HepG2 (cell line): ENCODE results near the gene SLC23A3. TPM values are rescaled to one million over a fixed set of nuclear protein-coding genes. Genes with fewer than 3 reads are reported as not detected.

Source experiments
- ATF3 ChIP-seq: sonication (generic); formaldehyde crosslinking; IDR thresholded peaks from 2 replicates; pipeline ENCODE4 v1.4.0; 2020; ENCODE audit warnings: missing genetic modification reagents
- EED ChIP-seq: sonication (generic); formaldehyde crosslinking; IDR thresholded peaks from 2 replicates; pipeline ENCODE4 v1.5.0; 2020; ENCODE audit warnings: mild to moderate bottlenecking, missing genetic modification reagents
- FOXK2 ChIP-seq: fragments of 450-650 bp; IDR thresholded peaks from 2 replicates; pipeline ENCODE4 v1.6.1; 2016
- MXD4 ChIP-seq: IDR thresholded peaks from 2 replicates; pipeline ENCODE4 v1.6.1; 2016; ENCODE audit warnings: mild to moderate bottlenecking, missing biosample characterization, missing genetic modification reagents
- PPARG ChIP-seq: conservative IDR thresholded peaks from 2 replicates; pipeline ENCODE4 v1.6.1; 2016; ENCODE audit warnings: missing biosample characterization, missing genetic modification reagents
- PREB ChIP-seq: sonication (generic); formaldehyde crosslinking; IDR thresholded peaks from 2 replicates; pipeline ENCODE4 v1.4.0; 2020; ENCODE audit warnings: missing genetic modification reagents
- RXRA ChIP-seq: sonication (generic); formaldehyde crosslinking; IDR thresholded peaks from 2 replicates; pipeline ENCODE4 v1.5.1; 2020; ENCODE audit warnings: missing genetic modification reagents
- SALL1 ChIP-seq: sonication (generic); formaldehyde crosslinking; IDR thresholded peaks from 2 replicates; pipeline ENCODE4 v1.8.0; 2022; ENCODE audit warnings: mild to moderate bottlenecking, missing genetic modification reagents
- TBP ChIP-seq: sonication (generic); formaldehyde crosslinking; IDR thresholded peaks from 2 replicates; pipeline ENCODE4 v1.5.0; 2020; ENCODE audit warnings: missing genetic modification reagents
- U2AF2 ChIP-seq: fragments of 200-400 bp; formaldehyde crosslinking; IDR thresholded peaks from 2 replicates; pipeline ENCODE4 v1.6.1; 2017; ENCODE audit warnings: low read depth, mild to moderate bottlenecking, low read length
- XBP1 ChIP-seq: sonication (generic); formaldehyde crosslinking; IDR thresholded peaks from 2 replicates; pipeline ENCODE4 v1.5.0; 2020; ENCODE audit warnings: missing genetic modification reagents
- ZBTB21 ChIP-seq: sonication (generic); formaldehyde crosslinking; IDR thresholded peaks from 2 replicates; pipeline ENCODE4 v1.4.0; 2020; ENCODE audit warnings: missing genetic modification reagents
- ZMAT3 ChIP-seq: sonication (generic); formaldehyde crosslinking; conservative IDR thresholded peaks from 2 replicates; pipeline ENCODE4 v1.7.0; 2021; ENCODE audit warnings: missing genetic modification reagents
- ZNF431 ChIP-seq: sonication (generic); formaldehyde crosslinking; IDR thresholded peaks from 2 replicates; pipeline ENCODE4 v1.9.0; 2022; ENCODE audit warnings: missing genetic modification reagents, low read depth, mild to moderate bottlenecking, borderline replicate concordance
- ZNF546 ChIP-seq: sonication (generic); formaldehyde crosslinking; conservative IDR thresholded peaks from 2 replicates; pipeline ENCODE4 v1.8.1; 2023; ENCODE audit warnings: mild to moderate bottlenecking, missing genetic modification reagents
- ZNF678 ChIP-seq: sonication (generic); formaldehyde crosslinking; IDR thresholded peaks from 2 replicates; pipeline ENCODE4 v1.4.0; 2020; ENCODE audit warnings: mild to moderate bottlenecking, missing genetic modification reagents
- ZNF713 ChIP-seq: sonication (generic); formaldehyde crosslinking; IDR thresholded peaks from 2 replicates; pipeline ENCODE4 v1.4.0; 2020; ENCODE audit warnings: mild to moderate bottlenecking, missing genetic modification reagents
- ZNF724P ChIP-seq: sonication (generic); formaldehyde crosslinking; IDR thresholded peaks from 2 replicates; pipeline ENCODE4 v1.8.0; 2022; ENCODE audit warnings: missing genetic modification reagents, borderline replicate concordance
- polyA plus RNA-seq, 8 experiments: library from polyadenylated mRNA; depleted of rRNA in 3 of 8; stranded (reverse) in 7 of 8; unstranded in 1 of 8; fragments of >200 nt; fragmentation: Illumina TruSeq in 4 of 8; extraction: Trizol in 4 of 8; gene quantifications; 2 replicates each; pipeline versions ENCODE4 v1.2.1 to v1.2.3, GENCODE V29; 2011 to 2016; ENCODE audit warnings: low read depth in 4 of 8, missing spikeins in 1 of 8, mixed read lengths in 1 of 8; ENCODE audit not compliant: insufficient read depth in 1 of 8
- total RNA-seq, 5 experiments: library from RNA; depleted of rRNA; stranded (reverse); fragments of >200 nt; fragmentation: Illumina TruSeq; extraction: Trizol; gene quantifications; 2 replicates each; pipeline ENCODE4 v1.2.3, GENCODE V29; 2016; ENCODE audit warnings: low read depth in 1 of 5
- TF ChIP-seq, protein P1 (sequence below): sonication (generic); formaldehyde crosslinking; IDR thresholded peaks from 2 replicates; pipeline ENCODE4 v1.4.0; 2020; ENCODE audit warnings: missing genetic modification reagents, borderline replicate concordance
- TF ChIP-seq, protein P2 (sequence below): sonication (generic); formaldehyde crosslinking; IDR thresholded peaks from 2 replicates; pipeline ENCODE4 v1.8.1; 2023; ENCODE audit warnings: mild to moderate bottlenecking, inconsistent platforms, moderate library complexity, missing genetic modification reagents, borderline replicate concordance
- TF ChIP-seq, protein P3 (sequence below), 2 experiments: sonication (generic) in 1 of 2; formaldehyde crosslinking in 1 of 2; IDR thresholded peaks; 2 replicates each; pipeline versions ENCODE4 v1.4.0 to v1.6.1; 2018 to 2020; ENCODE audit warnings: missing genetic modification reagents in 2 of 2, borderline replicate concordance in 1 of 2, low read depth in 1 of 2, mild to moderate bottlenecking in 1 of 2, missing biosample characterization in 1 of 2

The SLC23A3 gene
- total and polyA plus RNA-seq, 2 of the 13 experiments (the other 11 are each of a cell fraction or from before 2014, with no cell fraction given) = 0.38 to 0.78 TPM

DNA sequence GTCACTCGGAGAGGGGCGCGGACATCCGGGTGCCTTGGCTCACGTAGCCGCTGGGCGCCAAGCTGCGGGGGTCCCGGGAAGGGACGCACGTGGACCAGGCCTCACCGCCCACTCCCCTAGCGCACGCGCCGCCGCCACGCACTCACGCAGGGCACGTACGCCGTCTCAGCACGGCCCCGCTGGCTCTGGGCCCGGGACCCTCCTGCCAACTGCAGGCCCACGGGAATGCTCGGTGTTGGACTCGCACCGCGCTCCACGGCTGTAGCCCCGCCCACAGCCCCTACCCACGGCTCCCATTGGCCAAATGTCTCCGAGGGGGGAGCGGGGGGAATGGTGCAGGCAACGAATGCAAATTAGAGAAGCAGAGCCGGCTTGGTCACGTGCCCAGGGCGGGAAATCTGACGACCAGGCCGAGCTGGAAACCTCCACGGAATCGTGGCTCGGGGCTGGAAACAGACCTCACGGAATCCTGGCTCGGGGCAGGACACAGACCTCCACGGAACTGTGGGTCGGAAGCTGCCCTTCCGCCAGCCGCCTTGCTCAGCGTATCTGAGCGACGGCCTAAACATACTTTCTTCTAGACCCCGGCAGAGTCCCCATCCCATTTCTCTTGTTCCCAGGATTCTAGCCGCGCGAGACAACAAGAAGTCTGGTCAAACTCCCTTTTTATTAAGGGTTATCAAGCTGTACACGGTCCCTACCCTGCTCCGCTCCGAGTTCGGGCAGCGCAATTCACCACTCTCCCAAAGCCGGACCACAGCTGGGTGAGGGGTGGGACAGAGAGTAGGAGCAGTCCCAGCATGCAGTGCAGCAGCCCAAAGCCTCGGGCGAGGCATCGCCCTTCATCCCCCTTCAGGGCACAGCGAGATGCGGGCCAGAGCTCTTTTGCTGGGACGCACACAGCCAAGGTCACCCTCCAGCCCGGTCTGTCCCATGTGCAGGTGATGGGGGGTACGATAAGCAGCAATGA is 49.2 kb upstream of the SLC23A3 start, which contains the start of gene ABCB6 (continued):
- TF ChIP-seq, protein P1, sequence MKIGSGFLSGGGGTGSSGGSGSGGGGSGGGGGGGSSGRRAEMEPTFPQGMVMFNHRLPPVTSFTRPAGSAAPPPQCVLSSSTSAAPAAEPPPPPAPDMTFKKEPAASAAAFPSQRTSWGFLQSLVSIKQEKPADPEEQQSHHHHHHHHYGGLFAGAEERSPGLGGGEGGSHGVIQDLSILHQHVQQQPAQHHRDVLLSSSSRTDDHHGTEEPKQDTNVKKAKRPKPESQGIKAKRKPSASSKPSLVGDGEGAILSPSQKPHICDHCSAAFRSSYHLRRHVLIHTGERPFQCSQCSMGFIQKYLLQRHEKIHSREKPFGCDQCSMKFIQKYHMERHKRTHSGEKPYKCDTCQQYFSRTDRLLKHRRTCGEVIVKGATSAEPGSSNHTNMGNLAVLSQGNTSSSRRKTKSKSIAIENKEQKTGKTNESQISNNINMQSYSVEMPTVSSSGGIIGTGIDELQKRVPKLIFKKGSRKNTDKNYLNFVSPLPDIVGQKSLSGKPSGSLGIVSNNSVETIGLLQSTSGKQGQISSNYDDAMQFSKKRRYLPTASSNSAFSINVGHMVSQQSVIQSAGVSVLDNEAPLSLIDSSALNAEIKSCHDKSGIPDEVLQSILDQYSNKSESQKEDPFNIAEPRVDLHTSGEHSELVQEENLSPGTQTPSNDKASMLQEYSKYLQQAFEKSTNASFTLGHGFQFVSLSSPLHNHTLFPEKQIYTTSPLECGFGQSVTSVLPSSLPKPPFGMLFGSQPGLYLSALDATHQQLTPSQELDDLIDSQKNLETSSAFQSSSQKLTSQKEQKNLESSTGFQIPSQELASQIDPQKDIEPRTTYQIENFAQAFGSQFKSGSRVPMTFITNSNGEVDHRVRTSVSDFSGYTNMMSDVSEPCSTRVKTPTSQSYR = peak; percentile 29; the same call in 1 of the 2 replicates
- TF ChIP-seq ZMAT3 (CRISPR knock-in tag) (peak; percentile 99), ZBTB21 (0 out of 2 replicates have a peak, but pooled peaks have one; percentile 19), MXD4 (CRISPR knock-in tag) (peak; percentile 96), ATF3 (CRISPR knock-in tag) (peak; percentile 64; the same call in 1 of the 2 replicates), ZNF713 (no peak; the same call in 1 of the 2 replicates), FOXK2 (no peak), TBP (CRISPR knock-in tag) (no peak; the same call in 1 of the 2 replicates), RXRA (CRISPR knock-in tag) (peak; percentile 80), U2AF2 (peak; percentile 80; the same call in 1 of the 2 replicates), PREB (CRISPR knock-in tag) (0 out of 2 replicates have a peak, but pooled peaks have one; percentile 92), SALL1 (peak; percentile 96), ZNF546 (CRISPR knock-in tag) (peak; percentile 74; the same call in 1 of the 2 replicates), XBP1 (CRISPR knock-in tag) (no peak), ZNF724P (CRISPR knock-in tag) (peak; percentile 93), ZNF678 (CRISPR knock-in tag) (0 out of 2 replicates have a peak, but pooled peaks have one; percentile 25), EED (CRISPR knock-in tag) (peak; percentile 85), ZNF431 (CRISPR knock-in tag) (peak; percentile 74; the same call in 1 of the 2 replicates), PPARG (CRISPR knock-in tag) (peak; percentile 67; the same call in 1 of the 2 replicates)
- TF ChIP-seq, protein P2, sequence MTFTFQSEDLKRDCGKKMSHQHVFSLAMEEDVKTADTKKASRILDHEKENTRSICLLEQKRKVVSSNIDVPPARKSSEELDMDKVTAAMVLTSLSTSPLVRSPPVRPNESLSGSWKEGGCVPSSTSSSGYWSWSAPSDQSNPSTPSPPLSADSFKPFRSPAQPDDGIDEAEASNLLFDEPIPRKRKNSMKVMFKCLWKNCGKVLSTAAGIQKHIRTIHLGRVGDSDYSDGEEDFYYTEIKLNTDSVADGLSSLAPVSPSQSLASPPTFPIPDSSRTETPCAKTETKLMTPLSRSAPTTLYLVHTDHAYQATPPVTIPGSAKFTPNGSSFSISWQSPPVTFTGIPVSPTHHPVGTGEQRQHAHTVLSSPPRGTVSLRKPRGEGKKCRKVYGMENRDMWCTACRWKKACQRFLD (CRISPR knock-in tag) = peak; percentile 73
- TF ChIP-seq, protein P3, sequence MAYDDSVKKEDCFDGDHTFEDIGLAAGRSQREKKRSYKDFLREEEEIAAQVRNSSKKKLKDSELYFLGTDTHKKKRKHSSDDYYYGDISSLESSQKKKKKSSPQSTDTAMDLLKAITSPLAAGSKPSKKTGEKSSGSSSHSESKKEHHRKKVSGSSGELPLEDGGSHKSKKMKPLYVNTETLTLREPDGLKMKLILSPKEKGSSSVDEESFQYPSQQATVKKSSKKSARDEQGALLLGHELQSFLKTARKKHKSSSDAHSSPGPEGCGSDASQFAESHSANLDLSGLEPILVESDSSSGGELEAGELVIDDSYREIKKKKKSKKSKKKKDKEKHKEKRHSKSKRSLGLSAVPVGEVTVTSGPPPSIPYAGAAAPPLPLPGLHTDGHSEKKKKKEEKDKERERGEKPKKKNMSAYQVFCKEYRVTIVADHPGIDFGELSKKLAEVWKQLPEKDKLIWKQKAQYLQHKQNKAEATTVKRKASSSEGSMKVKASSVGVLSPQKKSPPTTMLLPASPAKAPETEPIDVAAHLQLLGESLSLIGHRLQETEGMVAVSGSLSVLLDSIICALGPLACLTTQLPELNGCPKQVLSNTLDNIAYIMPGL (CRISPR knock-in tag; IDR thresholded peaks at IDR 0.05; ENCODE audit: borderline replicate concordance in 1 of 2, low read depth in 1 of 2) = peak; percentile 85 to 89
